HepG2 (cell line): Measurements from ENCODE around the gene APOBEC3B. TPM values are rescaled to one million over a fixed set of nuclear protein-coding genes. Genes with fewer than 3 reads are reported as not detected.

Experiments used
- ATAC-seq: fragments of 200-7000 bp; cut with Tn5 transposase; 3 replicates; pipeline ENCODE4 v1.9.1; 2020; ENCODE audit warnings: mild to moderate bottlenecking, moderate library complexity
- BruUV-seq: library from RNA; stranded (reverse); fragments of 400-500 nt; replicated peaks from 2 replicates; lab custom pipeline; 2021; lab: Mats Ljungman, UMichigan
- CTCF ChIA-PET: fragments of 300-600 bp; formaldehyde crosslinking; extraction: SDS; loops from one replicate; lab custom pipeline; 2021; ENCODE audit warnings: low total read pairs, inconsistent platforms, low intra/inter-chr PET ratio; lab: Yijun Ruan, JAX
- POLR2A ChIA-PET: fragments of 350-600 bp; sonication (Branson Sonifier 250); formaldehyde crosslinking; loops from one replicate; lab custom pipeline; 2020; ENCODE audit warnings: antibody characterized with exemption, inconsistent platforms; lab: Yijun Ruan, JAX
- DNase-seq: peaks from one replicate; pipeline ENCODE4 v3.0.0-alpha.2; 2015; ENCODE audit warnings: low spot score
- FAIRE-seq: peaks from 3 replicates; lab custom pipeline; 2011; peaks lifted over from hg19 to GRCh38; lab: Jason Lieb, UNC
- H2AFZ ChIP-seq: one replicate; pipeline ENCODE4 v1.6.1; 2011; ENCODE audit warnings: low read length, inconsistent platforms
- H3K27ac ChIP-seq: fragments of 300-600 bp; 3 replicates; pipeline ENCODE4 v1.8.0; 2011; ENCODE audit warnings: mixed run types, mild to moderate bottlenecking, mixed read lengths, low read length, inconsistent platforms; ENCODE audit not compliant: insufficient read depth; ENCODE audit errors: extremely low read length
- H3K27me3 ChIP-seq, 2 experiments: fragments of 200-600 bp in 1 of 2; 2 replicates in 1 of 2; 3 replicates in 1 of 2; pipeline versions ENCODE4 v1.6.0 to v1.8.0; 2011; ENCODE audit warnings: low read length in 2 of 2, mild to moderate bottlenecking in 2 of 2, moderate library complexity in 2 of 2, inconsistent platforms in 1 of 2; ENCODE audit not compliant: insufficient read depth in 2 of 2, control insufficient read depth in 1 of 2
- H3K36me3 ChIP-seq, 2 experiments: fragments of 200-600 bp in 1 of 2; replicated peaks in 1 of 2; 2 replicates in 1 of 2; 3 replicates in 1 of 2; pipeline versions ENCODE4 v1.5.1 to v1.8.0; 2011; ENCODE audit warnings: low read length in 2 of 2, inconsistent platforms in 1 of 2; ENCODE audit not compliant: insufficient read depth in 2 of 2, control insufficient read depth in 1 of 2
- H3K4me1 ChIP-seq: 2 replicates; pipeline ENCODE4 v1.5.1; 2012; ENCODE audit warnings: low read length, inconsistent platforms; ENCODE audit not compliant: insufficient read depth
- H3K4me2 ChIP-seq: 2 replicates; pipeline ENCODE4 v1.6.0; 2011; ENCODE audit warnings: low read depth, low read length, inconsistent platforms
- H3K4me3 ChIP-seq, 3 experiments: fragments of 200-600 bp in 1 of 3; sonication (generic), shearing (Covaris generic) in 1 of 3; replicated peaks in 1 of 3; 2 replicates each; pipeline ENCODE4 v1.5.1; 2011 to 2016; ENCODE audit warnings: low read length in 3 of 3, inconsistent platforms in 2 of 3, low read depth in 2 of 3, mild to moderate bottlenecking in 2 of 3, control low read depth in 1 of 3, mixed read lengths in 1 of 3; ENCODE audit not compliant: insufficient read depth in 1 of 3
- H3K79me2 ChIP-seq: one replicate; pipeline ENCODE4 v1.6.1; 2011; ENCODE audit warnings: low read length, inconsistent platforms; ENCODE audit not compliant: insufficient read depth
- H3K9ac ChIP-seq: 2 replicates; pipeline ENCODE4 v1.6.0; 2011; ENCODE audit warnings: mild to moderate bottlenecking, low read depth, low read length, inconsistent platforms; ENCODE audit not compliant: insufficient read depth
- H3K9me3 ChIP-seq: 2 replicates; pipeline ENCODE4 v1.5.1; 2012; ENCODE audit warnings: mild to moderate bottlenecking, low read length
- H4K20me1 ChIP-seq: 2 replicates; pipeline ENCODE4 v1.6.0; 2011; ENCODE audit warnings: inconsistent platforms, mild to moderate bottlenecking, low read length, moderate library complexity; ENCODE audit not compliant: insufficient read depth
- AFF4 ChIP-seq: sonication (generic); formaldehyde crosslinking; IDR thresholded peaks from 2 replicates; pipeline ENCODE4 v1.4.0; 2020; ENCODE audit warnings: missing genetic modification reagents
- FOXC1 ChIP-seq: sonication (generic); formaldehyde crosslinking; IDR thresholded peaks from 2 replicates; pipeline ENCODE4 v1.8.0; 2022; ENCODE audit warnings: mild to moderate bottlenecking, missing genetic modification reagents, borderline replicate concordance
- HNF4A ChIP-seq: sonication (generic); formaldehyde crosslinking; IDR thresholded peaks from 2 replicates; pipeline ENCODE4 v1.4.0; 2020; ENCODE audit warnings: missing genetic modification reagents
- LCORL ChIP-seq, 2 experiments: fragments of 450-650 bp in 1 of 2; sonication (generic) in 1 of 2; formaldehyde crosslinking in 1 of 2; IDR thresholded peaks; 2 replicates each; pipeline versions ENCODE4 v1.5.0 to v1.6.1; 2017 to 2020; ENCODE audit warnings: antibody characterized with exemption in 1 of 2, missing genetic modification reagents in 1 of 2
- RARG ChIP-seq: sonication (generic); formaldehyde crosslinking; IDR thresholded peaks from 2 replicates; pipeline ENCODE4 v1.4.0; 2020; ENCODE audit warnings: low read depth, mild to moderate bottlenecking, missing genetic modification reagents
- SALL1 ChIP-seq: sonication (generic); formaldehyde crosslinking; IDR thresholded peaks from 2 replicates; pipeline ENCODE4 v1.8.0; 2022; ENCODE audit warnings: mild to moderate bottlenecking, missing genetic modification reagents
- SCMH1 ChIP-seq: sonication (generic); formaldehyde crosslinking; IDR thresholded peaks from 2 replicates; pipeline ENCODE4 v1.9.0; 2021; ENCODE audit warnings: missing genetic modification reagents, mild to moderate bottlenecking, borderline replicate concordance
- SMARCE1 ChIP-seq: fragments of 450-650 bp; IDR thresholded peaks from 2 replicates; pipeline ENCODE4 v1.6.1; 2017; ENCODE audit warnings: borderline replicate concordance
- TBX3 ChIP-seq: fragments of 450-650 bp; IDR thresholded peaks from 2 replicates; pipeline ENCODE4 v1.6.1; 2017; ENCODE audit warnings: antibody characterized with exemption, mild to moderate bottlenecking, inconsistent platforms, borderline replicate concordance
- TGIF2 ChIP-seq: IDR thresholded peaks from 2 replicates; pipeline ENCODE4 v1.6.1; 2016; ENCODE audit warnings: control low read depth, missing compliant biosample characterization
- ZNF644 ChIP-seq: IDR thresholded peaks from 2 replicates; pipeline ENCODE4 v1.6.1; 2016; ENCODE audit warnings: low read depth
- WGBS: methylation state at CpG from one replicate; pipeline ENCODE4 v1.1.6; 2017; ENCODE audit warnings: low lambda C conversion rate; 5-methylcytosine and 5-hydroxymethylcytosine counted together
- in situ Hi-C: cut with HindIII; loops from 2 replicates; pipeline ENCODE4 v1.10.0; 2017; ENCODE audit warnings: low pct_unique_long_range_greater_than_20kb; ENCODE audit not compliant: extremely low pct_ligation_motif_present
- intact Hi-C: fragments of 100-400 bp; cut with micrococcal nuclease; formaldehyde crosslinking; loops from one replicate; pipeline ENCODE4 v1.10.0; 2022; ENCODE audit not compliant: unreplicated experiment
- polyA plus RNA-seq, 8 experiments: library from polyadenylated mRNA; depleted of rRNA in 3 of 8; stranded (reverse) in 7 of 8; unstranded in 1 of 8; fragments of >200 nt; fragmentation: Illumina TruSeq in 4 of 8; extraction: Trizol in 4 of 8; gene quantifications; 2 replicates each; pipeline versions ENCODE4 v1.2.1 to v1.2.3, GENCODE V29; 2011 to 2016; ENCODE audit warnings: low read depth in 4 of 8, missing spikeins in 1 of 8, mixed read lengths in 1 of 8; ENCODE audit not compliant: insufficient read depth in 1 of 8
- total RNA-seq, 5 experiments: library from RNA; depleted of rRNA; stranded (reverse); fragments of >200 nt; fragmentation: Illumina TruSeq; extraction: Trizol; gene quantifications; 2 replicates each; pipeline ENCODE4 v1.2.3, GENCODE V29; 2016; ENCODE audit warnings: low read depth in 1 of 5

Gene APOBEC3B
- total and polyA plus RNA-seq, 2 of the 13 experiments (the other 11 are each of a cell fraction or from before 2014, with no cell fraction given): 6.7 to 8.8 TPM

- POLR2A ChIA-PET: no interaction called here
- H3K9me3 ChIP-seq: no peaks in the 10 kb centered on the region
- CTCF ChIA-PET: no interaction called here
- H3K27ac ChIP-seq: no peak overlapping the region
- H3K4me1 ChIP-seq: peaks cover 16% of the 10 kb centered on the region
- H4K20me1 ChIP-seq: no peaks in the 10 kb centered on the region
- H3K27me3 ChIP-seq: peaks cover 2 to 4% of the 10 kb centered on the region in 2 experiments; a peak in 2 of 5 replicates
- H3K4me2 ChIP-seq: no peak overlapping the region
- FAIRE-seq (no peak), ATAC-seq (no peak), DNase-seq (no peak)
- no peaks in the 10 kb centered on the region for H3K79me2 ChIP-seq
- no peaks in the 10 kb centered on the region for H3K36me3 ChIP-seq
- 76% methylated on average over 13 of the region's 13 CpGs for WGBS
- BruUV-seq: no TSS peak
- H3K4me3 ChIP-seq: no peak overlapping the region
- in situ Hi-C loops (no loop called here), intact Hi-C loops (no loop called here)
- H3K9ac ChIP-seq: no peak overlapping the region
- TF ChIP-seq TGIF2 (CRISPR knock-in tag) (no peak), SMARCE1 (no peak), RARG (no peak), ZNF644 (CRISPR knock-in tag) (no peak), FOXC1 (CRISPR knock-in tag) (no peak), AFF4 (CRISPR knock-in tag) (no peak), LCORL (IDR thresholded peaks at IDR 0.05) (no peak), LCORL (CRISPR knock-in tag; IDR thresholded peaks at IDR 0.05) (no peak), HNF4A (CRISPR knock-in tag) (no peak), TBX3 (no peak), SALL1 (CRISPR knock-in tag) (no peak), SCMH1 (CRISPR knock-in tag) (no peak)
- no peak overlapping the region for H2AFZ ChIP-seq
Observed at GRCh38 chr22:38935616-38936015, 46.5 kb upstream of the APOBEC3B start.
